NCI-H1048 (cell line): ENCODE measurements around the gene DOK5.
"Not testable (repeated sequence)": the region's sequence is repeated elsewhere in the genome, so short reads cannot be mapped to it uniquely, and the experiment has no call there.

Experiments
- DNase-seq: peaks from one replicate; lab custom pipeline; 2025; lab: John Stamatoyannopoulos, UW

The DOK5 gene

GRCh38 chr20:54470697-54471096 is 4.7 kb upstream of the DOK5 start:
- DNase-seq, result no peak

GRCh38 chr20:54472607-54473006 is 2.8 kb upstream of the DOK5 start:
- no peak for DNase-seq

GRCh38 chr20:54473340-54473739 is 2.1 kb upstream of the DOK5 start:
- DNase-seq, result no peak

- DNase-seq, result no peak
Observed at GRCh38 chr20:54474046-54474445, 1.3 kb upstream of the DOK5 start.

GRCh38 chr20:54474866-54475265 is 527 bp upstream of the DOK5 start:
- DNase-seq, result no peak

GRCh38 chr20:54476169-54477009 is 996 bp downstream of the DOK5 start:
- no peak for DNase-seq

- DNase-seq, result no peak
Observed at GRCh38 chr20:54477191-54477955, 2.0 kb downstream of the DOK5 start.

GRCh38 chr20:54479138-54479906 is 3.9 kb downstream of the DOK5 start:
- DNase-seq, result no peak

- not testable (repeated sequence) for DNase-seq
Observed at GRCh38 chr20:54479937-54480336, 4.5 kb downstream of the DOK5 start.

- no peak for DNase-seq
Observed at GRCh38 chr20:54481442-54481841, 6.0 kb downstream of the DOK5 start.

- DNase-seq, result no peak
Observed at GRCh38 chr20:54485631-54486030, 10.2 kb downstream of the DOK5 start.

- no peak for DNase-seq
Observed at GRCh38 chr20:54486585-54486984, 11.2 kb downstream of the DOK5 start.

GRCh38 chr20:54488442-54488841 is 13.0 kb downstream of the DOK5 start:
- no peak for DNase-seq

- DNase-seq, result no peak
Observed at GRCh38 chr20:54491506-54491905, 16.1 kb downstream of the DOK5 start.

GRCh38 chr20:54494303-54495006 is 19.1 kb downstream of the DOK5 start:
- DNase-seq, result no peak

- DNase-seq, result no peak
Observed at GRCh38 chr20:54497931-54498718, 22.7 kb downstream of the DOK5 start.

- DNase-seq, result no peak
Observed at GRCh38 chr20:54499111-54499510, 23.7 kb downstream of the DOK5 start.

- no peak for DNase-seq
Observed at GRCh38 chr20:54502179-54502578, 26.8 kb downstream of the DOK5 start.

- DNase-seq, result no peak
Observed at GRCh38 chr20:54506643-54507042, 31.2 kb downstream of the DOK5 start.

- no peak for DNase-seq
Observed at GRCh38 chr20:54510541-54511129, 35.2 kb downstream of the DOK5 start.

GRCh38 chr20:54512694-54513093 is 37.3 kb downstream of the DOK5 start:
- DNase-seq, result no peak
